A673 (cell line): ENCODE measurements around the gene TP53TG3.
"Not testable (repeated sequence)": the region's sequence is repeated elsewhere in the genome, so short reads cannot be mapped to it uniquely, and the experiment has no call there.

Experiments used
- EZH2 ChIP-seq: fragments of 200-600 bp; sonication (generic); IDR thresholded peaks from 2 replicates; pipeline ENCODE4 v1.6.1; 2017; ENCODE audit warnings: borderline replicate concordance, low read depth, mild to moderate bottlenecking, mixed read lengths, antibody characterized with exemption, low read length; ENCODE audit not compliant: poor library complexity, severe bottlenecking
- TF ChIP-seq, protein P1 (sequence below): fragments of 300-800, 200-600 bp; sonication (generic); conservative IDR thresholded peaks from 2 replicates; pipeline ENCODE4 v1.5.1; 2017; ENCODE audit warnings: low read depth, mild to moderate bottlenecking, antibody characterized with exemption, low read length, moderate library complexity, mixed read lengths

GRCh38 chr16:32644715-32645114 is 31.2 kb downstream of the TP53TG3 start:
- TF ChIP-seq, protein P1, sequence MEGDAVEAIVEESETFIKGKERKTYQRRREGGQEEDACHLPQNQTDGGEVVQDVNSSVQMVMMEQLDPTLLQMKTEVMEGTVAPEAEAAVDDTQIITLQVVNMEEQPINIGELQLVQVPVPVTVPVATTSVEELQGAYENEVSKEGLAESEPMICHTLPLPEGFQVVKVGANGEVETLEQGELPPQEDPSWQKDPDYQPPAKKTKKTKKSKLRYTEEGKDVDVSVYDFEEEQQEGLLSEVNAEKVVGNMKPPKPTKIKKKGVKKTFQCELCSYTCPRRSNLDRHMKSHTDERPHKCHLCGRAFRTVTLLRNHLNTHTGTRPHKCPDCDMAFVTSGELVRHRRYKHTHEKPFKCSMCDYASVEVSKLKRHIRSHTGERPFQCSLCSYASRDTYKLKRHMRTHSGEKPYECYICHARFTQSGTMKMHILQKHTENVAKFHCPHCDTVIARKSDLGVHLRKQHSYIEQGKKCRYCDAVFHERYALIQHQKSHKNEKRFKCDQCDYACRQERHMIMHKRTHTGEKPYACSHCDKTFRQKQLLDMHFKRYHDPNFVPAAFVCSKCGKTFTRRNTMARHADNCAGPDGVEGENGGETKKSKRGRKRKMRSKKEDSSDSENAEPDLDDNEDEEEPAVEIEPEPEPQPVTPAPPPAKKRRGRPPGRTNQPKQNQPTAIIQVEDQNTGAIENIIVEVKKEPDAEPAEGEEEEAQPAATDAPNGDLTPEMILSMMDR: not testable (repeated sequence)
- not testable (repeated sequence) for TF ChIP-seq EZH2
